DND-41 (cell line): Measurements from ENCODE around the gene NEDD1.

Source experiments
- ATAC-seq: fragments of 200-7000 bp; cut with Tn5 transposase; 3 replicates; pipeline ENCODE4 v1.9.1; 2021; ENCODE audit warnings: low read depth; ENCODE audit not compliant: insufficient read depth
- DNase-seq: peaks from one replicate; pipeline ENCODE4 v3.0.0-alpha.2; 2020
- H2AFZ ChIP-seq: 2 replicates; pipeline ENCODE4 v1.6.0; 2012; ENCODE audit warnings: low read depth, low read length
- H3K27ac ChIP-seq: 2 replicates; pipeline ENCODE4 v1.5.1; 2012; ENCODE audit warnings: low read length, inconsistent platforms
- H3K27me3 ChIP-seq: fragments of 200-600 bp; sonication (generic); 2 replicates; pipeline ENCODE4 v1.6.0; 2012; ENCODE audit warnings: low read length, mild to moderate bottlenecking, inconsistent platforms; ENCODE audit not compliant: insufficient read depth, poor library complexity
- H3K36me3 ChIP-seq: 2 replicates; pipeline ENCODE4 v1.5.1; 2012; ENCODE audit warnings: low read length, inconsistent platforms; ENCODE audit not compliant: insufficient read depth
- H3K4me1 ChIP-seq: 2 replicates; pipeline ENCODE4 v1.5.1; 2012; ENCODE audit warnings: mild to moderate bottlenecking, low read length; ENCODE audit not compliant: insufficient read depth
- H3K4me2 ChIP-seq: 2 replicates; pipeline ENCODE4 v1.6.0; 2012; ENCODE audit warnings: mild to moderate bottlenecking, moderate library complexity, low read length, inconsistent platforms; ENCODE audit not compliant: insufficient read depth
- H3K4me3 ChIP-seq, 2 experiments: fragments of 200-600 bp in 1 of 2; shearing (Covaris generic) in 1 of 2; 2 replicates each; pipeline ENCODE4 v1.5.1; 2012 to 2016; ENCODE audit warnings: inconsistent platforms in 2 of 2, low read length in 2 of 2, mild to moderate bottlenecking in 2 of 2, low read depth in 1 of 2, moderate library complexity in 1 of 2
- H3K79me2 ChIP-seq: 2 replicates; pipeline ENCODE4 v1.6.0; 2012; ENCODE audit warnings: low read length, inconsistent platforms; ENCODE audit not compliant: insufficient read depth
- H3K9ac ChIP-seq: 2 replicates; pipeline ENCODE4 v1.6.0; 2012; ENCODE audit warnings: low read depth, mild to moderate bottlenecking, inconsistent platforms, low read length, moderate library complexity
- H3K9me3 ChIP-seq: 2 replicates; pipeline ENCODE4 v1.5.1; 2012; ENCODE audit warnings: low read length, moderate library complexity, mild to moderate bottlenecking, inconsistent platforms; ENCODE audit not compliant: insufficient read depth, severe bottlenecking
- H4K20me1 ChIP-seq: 2 replicates; pipeline ENCODE4 v1.6.0; 2012; ENCODE audit warnings: low read length; ENCODE audit not compliant: insufficient read depth
- EZH2 ChIP-seq: IDR thresholded peaks from 3 replicates; pipeline ENCODE4 v1.6.1; 2012; ENCODE audit warnings: borderline replicate concordance, low read depth, mild to moderate bottlenecking, moderate library complexity, low read length, inconsistent platforms; ENCODE audit not compliant: severe bottlenecking
- TF ChIP-seq, protein P1 (sequence below): IDR thresholded peaks from 2 replicates; pipeline ENCODE4 v1.5.1; 2012; ENCODE audit warnings: borderline replicate concordance, low read length, moderate library complexity, mild to moderate bottlenecking; ENCODE audit not compliant: poor library complexity, severe bottlenecking; ENCODE audit errors: extremely low read depth

NEDD1 gene

GRCh38 chr12:96997797-96998484 is 90.9 kb downstream of the NEDD1 start:
- Histone ChIP-seq H3K4me1 (no peaks in the 10 kb centered on the region), H3K4me2 (no peak overlapping the region), H3K27me3 (peaks cover 2% of the 10 kb centered on the region)

GRCh38 chr12:97003276-97003675 is 96.2 kb downstream of the NEDD1 start:
- Histone ChIP-seq H3K9ac (no peak overlapping the region), H3K36me3 (no peaks in the 10 kb centered on the region), H3K4me1 (no peaks in the 10 kb centered on the region), H4K20me1 (no peaks in the 10 kb centered on the region), H3K4me3 (no peak overlapping the region), H2AFZ (no peak overlapping the region), H3K9me3 (no peaks in the 10 kb centered on the region), H3K4me2 (no peak overlapping the region), H3K27me3 (peaks cover 2% of the 10 kb centered on the region), H3K27ac (no peak overlapping the region), H3K79me2 (no peaks in the 10 kb centered on the region)
- TF ChIP-seq, protein P1, sequence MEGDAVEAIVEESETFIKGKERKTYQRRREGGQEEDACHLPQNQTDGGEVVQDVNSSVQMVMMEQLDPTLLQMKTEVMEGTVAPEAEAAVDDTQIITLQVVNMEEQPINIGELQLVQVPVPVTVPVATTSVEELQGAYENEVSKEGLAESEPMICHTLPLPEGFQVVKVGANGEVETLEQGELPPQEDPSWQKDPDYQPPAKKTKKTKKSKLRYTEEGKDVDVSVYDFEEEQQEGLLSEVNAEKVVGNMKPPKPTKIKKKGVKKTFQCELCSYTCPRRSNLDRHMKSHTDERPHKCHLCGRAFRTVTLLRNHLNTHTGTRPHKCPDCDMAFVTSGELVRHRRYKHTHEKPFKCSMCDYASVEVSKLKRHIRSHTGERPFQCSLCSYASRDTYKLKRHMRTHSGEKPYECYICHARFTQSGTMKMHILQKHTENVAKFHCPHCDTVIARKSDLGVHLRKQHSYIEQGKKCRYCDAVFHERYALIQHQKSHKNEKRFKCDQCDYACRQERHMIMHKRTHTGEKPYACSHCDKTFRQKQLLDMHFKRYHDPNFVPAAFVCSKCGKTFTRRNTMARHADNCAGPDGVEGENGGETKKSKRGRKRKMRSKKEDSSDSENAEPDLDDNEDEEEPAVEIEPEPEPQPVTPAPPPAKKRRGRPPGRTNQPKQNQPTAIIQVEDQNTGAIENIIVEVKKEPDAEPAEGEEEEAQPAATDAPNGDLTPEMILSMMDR: no peak
- no peak for TF ChIP-seq EZH2
- no peak for ATAC-seq
- no peak for DNase-seq

More at GRCh38 chr12:96997797-96998484, 90.9 kb downstream of the NEDD1 start:
- H3K79me2 ChIP-seq: no peaks in the 10 kb centered on the region
- no peaks in the 10 kb centered on the region for H3K36me3 ChIP-seq
- H3K4me3 ChIP-seq: no peak overlapping the region
- H3K27ac ChIP-seq: no peak overlapping the region
- no peak for TF ChIP-seq EZH2
- TF ChIP-seq, protein P1: no peak
- H2AFZ ChIP-seq: no peak overlapping the region
- no peak overlapping the region for H3K9ac ChIP-seq
- no peaks in the 10 kb centered on the region for H4K20me1 ChIP-seq
- no peak for ATAC-seq
- DNase-seq: no peak
- no peaks in the 10 kb centered on the region for H3K9me3 ChIP-seq
